Keratinocyte (primary cell): Measurements from ENCODE around the gene MAN1A2.

Source experiments
- EZH2 ChIP-seq: IDR thresholded peaks from one replicate; pipeline ENCODE4 v1.6.1; 2012; ENCODE audit warnings: inconsistent platforms, mild to moderate bottlenecking, low read length, moderate library complexity
- TF ChIP-seq, protein P1 (sequence below), 3 experiments: IDR thresholded peaks in 1 of 3; conservative IDR thresholded peaks in 1 of 3; optimal IDR thresholded peaks in 1 of 3; 2 replicates in 2 of 3; 3 replicates in 1 of 3; pipeline versions ENCODE3 to v1.5.1; 2011; ENCODE audit warnings: low read length in 3 of 3, mild to moderate bottlenecking in 3 of 3, moderate library complexity in 2 of 3, control low read depth in 1 of 3, inconsistent platforms in 1 of 3; ENCODE audit not compliant: insufficient read depth in 2 of 3; ENCODE audit errors: extremely low read depth in 1 of 3

DNA sequence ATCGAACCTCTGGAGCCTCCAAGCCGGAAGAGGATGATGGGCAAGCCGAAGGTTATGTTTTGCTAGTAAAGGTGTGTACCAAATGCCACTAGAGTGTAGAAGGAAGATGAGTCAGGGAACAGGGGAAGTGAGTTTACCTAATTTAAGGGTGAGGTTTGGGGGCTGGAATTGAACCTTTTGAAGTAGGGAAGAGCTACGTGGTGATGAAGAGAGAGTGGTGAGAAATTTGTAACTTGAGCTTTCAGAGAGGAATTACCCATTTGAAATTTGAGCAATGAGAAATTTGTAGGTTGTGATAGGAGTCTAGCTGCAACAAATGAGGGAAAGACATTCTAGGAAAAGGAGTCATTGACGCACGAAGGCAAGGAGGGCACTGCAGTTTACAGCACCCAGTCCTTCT, 168.6 kb downstream of the MAN1A2 start:
- TF ChIP-seq, protein P1, sequence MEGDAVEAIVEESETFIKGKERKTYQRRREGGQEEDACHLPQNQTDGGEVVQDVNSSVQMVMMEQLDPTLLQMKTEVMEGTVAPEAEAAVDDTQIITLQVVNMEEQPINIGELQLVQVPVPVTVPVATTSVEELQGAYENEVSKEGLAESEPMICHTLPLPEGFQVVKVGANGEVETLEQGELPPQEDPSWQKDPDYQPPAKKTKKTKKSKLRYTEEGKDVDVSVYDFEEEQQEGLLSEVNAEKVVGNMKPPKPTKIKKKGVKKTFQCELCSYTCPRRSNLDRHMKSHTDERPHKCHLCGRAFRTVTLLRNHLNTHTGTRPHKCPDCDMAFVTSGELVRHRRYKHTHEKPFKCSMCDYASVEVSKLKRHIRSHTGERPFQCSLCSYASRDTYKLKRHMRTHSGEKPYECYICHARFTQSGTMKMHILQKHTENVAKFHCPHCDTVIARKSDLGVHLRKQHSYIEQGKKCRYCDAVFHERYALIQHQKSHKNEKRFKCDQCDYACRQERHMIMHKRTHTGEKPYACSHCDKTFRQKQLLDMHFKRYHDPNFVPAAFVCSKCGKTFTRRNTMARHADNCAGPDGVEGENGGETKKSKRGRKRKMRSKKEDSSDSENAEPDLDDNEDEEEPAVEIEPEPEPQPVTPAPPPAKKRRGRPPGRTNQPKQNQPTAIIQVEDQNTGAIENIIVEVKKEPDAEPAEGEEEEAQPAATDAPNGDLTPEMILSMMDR (optimal IDR thresholded peaks at IDR 0.05 in 1 of 3, IDR thresholded peaks at IDR 0.05 in 1 of 3, conservative IDR thresholded peaks at IDR 0.05 in 1 of 3; ENCODE audit: extremely low read depth in 1 of 3, insufficient read depth in 2 of 3, low read length in 3 of 3): no peak
- no peak for TF ChIP-seq EZH2
